NCI-H1436 treated with DMSO at 0.1 percent for 48 hours (cell line): ENCODE data around the gene ARHGAP22.

ENCODE experiments used
- DNase-seq: peaks from one replicate; lab custom pipeline; 2025; lab: John Stamatoyannopoulos, UW

ARHGAP22 gene

DNA sequence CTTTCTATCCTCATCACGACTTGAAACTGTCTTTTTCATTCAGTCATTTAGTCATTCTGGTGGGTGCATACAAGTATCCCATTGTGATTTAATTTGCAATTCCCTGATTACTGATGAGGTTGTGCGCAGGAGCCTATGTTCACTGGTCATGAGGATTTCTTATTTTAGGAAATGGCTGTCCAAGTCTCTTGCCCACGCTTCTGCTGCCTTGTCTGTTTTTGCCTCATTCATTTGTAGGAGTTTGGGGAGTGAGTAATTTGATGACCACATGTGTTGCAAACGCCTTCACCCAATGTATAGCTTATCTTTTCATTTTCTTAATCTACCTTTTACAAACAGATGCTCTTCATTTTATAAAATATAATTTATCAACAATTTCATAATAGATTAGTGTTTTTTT lies 127.3 kb downstream of the ARHGAP22 start:
- DNase-seq, result no peak

DNA sequence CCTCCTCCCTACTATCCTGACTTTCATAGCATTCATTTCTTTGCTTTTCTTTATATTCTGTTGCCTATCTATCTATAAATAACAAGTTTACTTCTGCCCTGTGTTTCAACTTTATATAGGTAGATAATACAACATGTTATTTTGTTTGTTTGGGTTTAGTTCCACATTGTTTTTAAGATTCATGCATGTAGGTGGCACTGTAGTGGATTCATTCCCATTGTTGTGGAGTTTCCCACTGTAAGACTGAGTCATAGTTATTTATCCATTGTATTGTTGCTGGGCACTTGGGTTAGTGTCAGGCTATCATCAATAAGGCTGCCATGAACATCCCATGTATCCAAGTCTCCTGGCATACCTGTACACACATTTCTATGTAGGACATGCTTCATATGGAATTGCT lies 127.7 kb downstream of the ARHGAP22 start:
- DNase-seq, result no peak

DNA sequence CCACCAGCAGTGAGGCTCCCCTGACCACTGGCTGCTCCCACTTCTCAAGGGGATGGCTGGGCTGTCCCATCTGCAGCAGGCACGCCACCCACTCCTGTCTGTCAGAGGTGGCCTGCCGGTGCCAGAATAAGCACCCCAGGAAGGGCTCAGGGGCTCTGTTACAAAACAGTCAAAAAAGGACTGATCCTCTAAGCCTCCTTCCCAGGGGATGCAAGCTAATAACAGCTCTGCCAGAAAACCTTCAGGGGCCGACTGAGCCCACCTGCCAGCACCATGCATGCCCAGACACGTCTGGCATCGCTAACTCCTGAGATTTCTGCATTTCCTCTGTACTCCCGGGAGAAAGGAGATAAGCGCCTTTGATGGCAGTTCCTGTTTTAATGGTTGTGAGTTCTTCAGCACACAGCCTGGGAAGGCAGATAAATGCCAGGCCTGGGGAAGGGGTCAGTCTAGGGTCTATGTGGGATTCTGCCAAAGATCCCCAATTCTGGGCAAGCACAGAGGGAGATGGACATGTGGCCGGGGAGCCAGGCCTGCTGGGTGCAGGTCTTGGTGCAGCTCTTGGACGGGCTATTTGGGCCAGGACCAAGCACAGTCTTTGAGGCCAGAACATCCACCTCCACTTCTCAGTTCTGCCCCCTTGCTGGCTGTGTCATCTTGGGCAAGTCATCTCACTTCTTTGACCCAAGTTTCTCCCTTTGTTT lies 128.4 kb downstream of the ARHGAP22 start:
- DNase-seq, result peak; percentile 31

DNA sequence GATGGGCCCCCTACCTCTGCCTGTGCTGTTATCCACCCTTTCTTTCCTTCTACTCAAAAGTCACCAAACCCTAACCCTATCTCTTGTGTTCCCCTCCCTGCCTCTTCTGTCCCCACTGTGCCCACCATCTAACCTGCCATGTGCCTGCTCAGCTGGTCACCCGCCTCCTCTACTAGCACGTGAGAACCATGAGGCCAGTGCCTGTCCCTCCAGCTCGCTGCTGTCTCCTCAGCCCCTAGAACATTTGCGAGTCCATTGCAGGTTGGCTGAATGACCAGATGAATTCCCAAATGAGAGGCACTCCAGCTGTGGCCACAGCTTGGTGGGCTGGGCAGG lies 129.0 kb downstream of the ARHGAP22 start:
- no peak for DNase-seq

GRCh38 chr10:48474765-48475365 lies 130.0 kb downstream of the ARHGAP22 start:
- DNase-seq, result no peak

- DNase-seq, result no peak
Observed at GRCh38 chr10:48473704-48474103, 131.2 kb downstream of the ARHGAP22 start.

DNA sequence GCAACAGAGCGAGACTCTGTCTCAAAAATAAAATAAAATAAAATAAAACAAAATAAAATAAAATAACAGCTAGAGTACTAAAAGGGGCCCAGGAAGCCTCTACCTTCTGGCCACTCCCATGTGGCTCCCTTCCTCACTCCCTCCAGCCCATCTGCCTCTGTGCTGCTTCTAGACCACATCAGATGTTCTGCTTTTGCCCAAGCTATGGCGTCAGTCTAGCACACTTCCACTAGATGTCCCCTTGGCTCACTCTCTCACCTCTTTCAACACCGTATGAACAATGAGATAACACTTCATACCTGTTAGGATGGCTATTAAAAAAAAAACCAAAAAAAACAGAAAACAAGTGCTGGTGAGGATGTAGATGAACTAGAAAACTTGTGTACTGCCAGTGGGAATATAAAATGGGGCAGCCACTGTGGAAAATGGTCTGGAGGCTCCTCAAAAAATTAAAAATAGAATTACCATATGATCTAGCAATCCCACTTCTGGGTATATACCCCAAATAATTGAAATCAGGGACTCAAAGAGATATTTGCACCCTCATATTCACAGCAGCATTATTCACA lies 132.3 kb downstream of the ARHGAP22 start:
- DNase-seq, result no peak

- DNase-seq, result no peak
Observed at GRCh38 chr10:48470893-48471805, 133.7 kb downstream of the ARHGAP22 start.

GRCh38 chr10:48470115-48470892 lies 134.6 kb downstream of the ARHGAP22 start:
- DNase-seq, result no peak

DNA sequence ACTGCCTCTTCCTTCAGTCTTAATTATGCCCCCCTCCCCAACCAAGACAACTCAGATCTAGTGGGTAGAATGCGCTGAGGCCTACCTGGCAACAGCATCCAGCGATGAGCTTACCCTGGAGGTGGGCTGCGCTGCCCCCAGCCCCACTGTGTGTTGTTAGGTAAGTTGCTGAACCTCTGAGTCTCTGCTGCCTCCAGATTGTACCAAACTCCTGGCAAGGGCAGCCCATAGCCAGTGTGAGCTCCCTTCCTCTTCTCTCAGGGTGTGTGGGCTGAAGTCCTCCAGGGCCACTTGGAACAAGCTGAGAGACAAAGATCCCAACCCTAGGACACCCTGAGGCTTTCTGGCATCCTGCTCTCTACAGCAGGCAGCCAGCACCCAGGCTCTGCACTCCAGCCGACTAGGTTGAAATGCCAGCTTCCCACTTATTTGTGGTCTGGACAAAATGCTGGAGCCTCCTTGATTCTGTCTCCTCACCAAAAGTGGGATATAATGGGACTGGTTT lies 135.3 kb downstream of the ARHGAP22 start:
- no peak for DNase-seq

DNA sequence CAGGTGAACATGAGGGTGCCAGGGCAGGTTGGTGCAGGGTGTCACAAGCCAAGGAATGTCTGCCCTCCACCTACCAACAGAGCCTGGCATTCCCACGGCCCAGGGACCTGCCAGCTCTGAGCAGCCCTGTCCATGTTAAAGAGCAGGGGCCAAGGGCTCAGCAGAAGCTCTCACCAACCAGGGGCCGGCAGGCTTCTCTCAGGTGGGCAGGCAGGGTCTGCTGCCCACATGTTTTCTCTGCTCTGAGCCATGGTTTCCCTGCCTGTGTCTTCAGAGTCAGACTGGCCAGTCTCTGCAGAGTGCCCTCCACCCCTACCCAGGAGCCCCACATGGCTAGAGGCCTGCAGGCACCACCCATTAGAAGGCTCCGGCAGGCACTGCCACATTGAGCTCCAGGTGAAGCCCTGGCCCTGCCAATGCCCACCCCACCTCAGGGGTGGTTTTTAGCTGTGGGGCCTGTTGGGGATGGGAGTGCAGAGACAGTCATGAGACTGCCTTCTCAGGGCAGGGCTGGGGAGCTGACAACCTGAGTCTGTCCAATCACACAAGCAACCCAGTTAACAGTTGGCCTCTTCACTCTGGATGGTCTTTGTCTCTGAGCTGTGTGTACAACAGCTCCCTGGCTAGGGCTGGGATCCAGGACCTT lies 135.9 kb downstream of the ARHGAP22 start:
- DNase-seq, result no peak

- no peak for DNase-seq
Observed at GRCh38 chr10:48468130-48468790, 136.6 kb downstream of the ARHGAP22 start.

DNA sequence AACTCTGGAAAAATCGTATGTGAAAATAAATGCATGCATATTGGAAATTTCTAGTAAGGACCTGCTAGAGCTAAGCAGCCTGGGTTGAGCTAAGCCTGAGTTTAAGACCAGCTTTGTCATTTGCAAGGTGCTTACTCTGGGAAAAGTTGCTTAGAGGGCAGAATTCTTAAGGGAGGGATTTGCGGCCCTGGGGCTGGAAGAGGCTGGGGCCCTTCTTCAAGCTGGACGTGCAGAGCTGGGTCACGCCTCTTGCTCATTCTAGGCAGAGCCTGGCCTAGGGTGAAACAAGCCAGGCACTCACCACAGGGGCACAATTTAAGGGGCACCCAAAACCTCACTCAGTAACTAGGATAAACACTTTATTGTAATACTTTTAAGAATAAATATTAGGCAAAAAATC lies 137.2 kb downstream of the ARHGAP22 start:
- no peak for DNase-seq

- DNase-seq, result no peak
Observed at GRCh38 chr10:48466611-48467240, 138.1 kb downstream of the ARHGAP22 start.

GRCh38 chr10:48465860-48466521 lies 138.9 kb downstream of the ARHGAP22 start:
- no peak for DNase-seq

DNA sequence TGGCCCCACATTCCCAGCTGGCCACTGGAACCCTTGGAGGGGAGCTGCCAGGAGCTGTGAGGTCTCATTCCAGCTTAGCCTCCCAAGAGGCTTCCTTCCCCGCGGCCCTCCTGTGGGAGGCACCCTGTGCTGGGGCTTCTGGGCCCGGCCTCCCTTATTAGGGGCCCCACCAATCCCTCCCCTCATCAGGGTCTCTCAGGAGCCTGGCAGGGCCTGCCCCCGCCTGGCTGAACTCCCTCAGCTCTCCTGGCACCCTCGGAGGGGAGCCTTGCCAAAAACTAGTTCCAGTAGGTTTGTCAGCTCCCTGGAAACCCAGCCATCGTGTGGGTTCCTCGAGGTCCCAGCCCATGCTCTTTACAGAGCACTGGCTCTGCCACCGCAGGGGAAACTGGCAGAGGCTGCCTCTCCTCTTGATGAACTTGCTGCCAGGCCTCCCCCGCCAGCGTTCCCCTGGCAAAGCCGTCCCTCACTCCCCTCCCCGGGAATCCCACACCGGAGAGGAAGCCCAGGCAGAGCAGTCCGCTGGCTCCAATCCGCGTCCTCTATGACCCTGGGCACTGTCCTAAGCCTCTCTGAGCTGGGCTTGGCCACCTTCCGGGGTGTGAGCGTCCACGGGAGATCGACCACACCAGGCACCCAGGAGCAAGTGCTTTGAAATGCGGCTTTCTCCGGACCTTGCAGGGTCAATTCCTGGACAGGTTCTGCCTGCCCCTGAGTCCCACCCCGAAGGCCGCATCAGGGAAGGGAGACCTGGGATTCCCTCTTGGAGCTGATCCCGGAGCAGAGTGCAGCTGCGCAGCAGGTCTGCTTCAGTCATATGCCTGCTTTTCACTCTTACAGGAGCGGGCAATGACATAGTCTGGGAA lies 139.8 kb downstream of the ARHGAP22 start:
- no peak for DNase-seq

- DNase-seq, result no peak
Observed at GRCh38 chr10:48464121-48464870, 140.6 kb downstream of the ARHGAP22 start.
